GM19328 (cell line): Measurements from ENCODE around the gene ZNF641.
"Not testable (repeated sequence)": the region's sequence is repeated elsewhere in the genome, so short reads cannot be mapped to it uniquely, and the experiment has no call there.

Source experiments
- ATAC-seq: cut with Tn5 transposase; IDR thresholded peaks from one replicate; pipeline ENCODE4 v1.9.1; 2021; ENCODE audit warnings: mild to moderate bottlenecking, moderate library complexity; ENCODE audit not compliant: unreplicated experiment

Gene ZNF641

DNA sequence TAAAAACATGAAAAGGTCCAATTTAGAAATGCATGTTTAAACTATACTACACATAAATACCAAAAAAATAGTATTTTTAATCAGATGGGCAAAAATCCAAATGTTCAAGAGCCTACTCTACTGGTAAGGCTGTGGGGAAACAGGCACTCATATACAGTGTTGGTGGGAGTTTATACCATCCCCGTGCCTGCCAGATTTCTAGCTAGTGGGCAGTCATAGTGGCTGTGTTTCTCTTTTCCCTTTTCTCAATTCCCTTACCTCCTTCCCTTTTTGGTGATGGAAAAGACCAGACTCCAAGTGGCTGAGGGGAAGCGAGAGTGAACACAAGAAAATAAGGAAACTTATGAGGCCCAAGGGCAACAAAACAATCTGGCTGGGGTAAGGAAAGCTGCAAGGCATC is 14.7 kb downstream of the ZNF641 start:
- ATAC-seq: no peak

DNA sequence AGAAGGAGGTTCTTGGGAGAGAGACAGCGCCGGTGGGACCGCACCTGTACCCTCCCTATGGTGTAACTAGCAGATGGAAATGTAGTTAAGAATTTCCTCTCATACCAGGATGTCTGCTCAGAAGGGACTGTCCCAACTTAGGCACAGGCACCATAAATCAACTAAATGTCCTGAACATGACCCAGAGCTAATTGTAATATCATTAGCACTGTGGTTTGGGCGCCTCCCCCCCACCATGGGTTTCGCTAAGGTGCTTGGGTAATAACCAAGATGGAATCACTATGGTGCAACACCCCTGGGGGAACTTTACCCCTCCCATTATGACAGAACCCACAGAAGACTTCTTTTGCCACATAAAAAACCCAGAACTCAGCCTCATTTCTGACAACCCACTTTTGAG is 15.9 kb downstream of the ZNF641 start:
- no peak for ATAC-seq

DNA sequence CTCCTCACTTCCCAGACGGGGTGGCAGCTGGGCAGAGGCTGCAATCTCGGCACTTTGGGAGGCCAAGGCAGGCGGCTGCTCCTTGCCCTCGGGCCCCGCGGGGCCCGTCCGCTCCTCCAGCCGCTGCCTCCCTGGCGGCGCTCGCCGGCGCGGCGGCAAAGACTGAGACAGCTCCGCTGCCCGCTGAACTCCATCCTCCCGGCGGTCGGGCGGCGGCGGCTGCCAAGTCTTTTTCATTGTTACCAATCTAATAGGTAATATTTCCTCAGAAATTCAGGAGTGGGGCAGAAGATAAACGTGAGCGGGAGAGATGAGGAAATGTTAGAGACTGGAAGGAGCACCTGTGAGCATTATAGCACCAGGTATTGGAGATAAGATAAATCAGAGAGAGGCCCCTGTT is 17.0 kb downstream of the ZNF641 start:
- ATAC-seq: not testable (repeated sequence)

DNA sequence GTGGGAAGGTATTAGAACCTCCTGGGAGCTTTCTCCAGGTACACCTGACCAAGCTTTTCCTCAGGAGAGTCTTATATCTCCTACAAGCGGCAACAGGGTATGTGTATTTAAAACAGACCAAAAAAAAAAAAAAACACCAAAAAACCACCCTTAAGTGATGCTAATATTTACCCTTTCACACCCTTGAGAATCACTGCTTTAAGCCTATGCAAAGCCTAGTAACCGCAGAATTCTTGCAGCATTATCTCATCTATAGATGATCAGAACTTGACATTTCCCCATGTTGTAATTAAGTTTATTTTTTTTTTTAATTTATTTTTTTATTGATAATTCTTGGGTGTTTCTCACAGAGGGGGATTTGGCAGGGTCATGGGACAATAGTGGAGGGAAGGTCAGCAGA is 19.3 kb downstream of the ZNF641 start:
- ATAC-seq: no peak

DNA sequence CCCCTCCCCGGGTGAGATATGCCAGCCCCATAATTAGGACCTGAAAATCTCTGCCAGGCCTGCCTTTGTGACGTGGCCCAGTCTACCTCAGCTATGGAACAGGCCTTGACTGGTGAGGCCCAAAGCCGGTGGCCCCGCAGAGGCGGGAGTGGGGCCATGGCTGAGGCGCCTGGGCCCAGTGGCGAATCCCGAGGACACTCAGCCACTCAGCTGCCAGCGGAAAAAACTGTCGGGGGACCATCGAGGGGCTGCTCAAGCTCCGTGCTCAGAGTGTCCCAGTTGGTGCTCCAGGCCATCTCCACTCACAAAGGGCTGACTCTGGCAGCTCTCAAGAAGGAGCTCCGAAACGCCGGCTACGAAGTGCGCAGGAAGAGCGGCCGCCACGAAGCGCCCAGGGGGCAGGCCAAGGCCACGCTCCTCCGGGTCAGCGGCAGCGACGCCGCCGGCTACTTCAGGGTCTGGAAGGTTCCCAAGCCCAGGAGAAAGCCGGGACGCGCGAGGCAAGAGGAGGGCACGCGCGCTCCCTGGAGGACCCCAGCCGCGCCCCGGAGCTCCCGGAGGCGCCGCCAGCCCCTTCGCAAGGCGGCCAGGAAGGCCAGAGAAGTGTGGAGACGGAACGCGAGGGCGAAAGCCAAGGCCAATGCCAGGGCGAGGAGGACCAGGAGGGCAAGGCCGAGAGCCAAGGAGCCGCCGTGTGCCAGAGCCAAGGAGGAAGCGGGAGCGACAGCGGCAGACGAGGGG is 21.4 kb downstream of the ZNF641 start:
- no peak for ATAC-seq

DNA sequence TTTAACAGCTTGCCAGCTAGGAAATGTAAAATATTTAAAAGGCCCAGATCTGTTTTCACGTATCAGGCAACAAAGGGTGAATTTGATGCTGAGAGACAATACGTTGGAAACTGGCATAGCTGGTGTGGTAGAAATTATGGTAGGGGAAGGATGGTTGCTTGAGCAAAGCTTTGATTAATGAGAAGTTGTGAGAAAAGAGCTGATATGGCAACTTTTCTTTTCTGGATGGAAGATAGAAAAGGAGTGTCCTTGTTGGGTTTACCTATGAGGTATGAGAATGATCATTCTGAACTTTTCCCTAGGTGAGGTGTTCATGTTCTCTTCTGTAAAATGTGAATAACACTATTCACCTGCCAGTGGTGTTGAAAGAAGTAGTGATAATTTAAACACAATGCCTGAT is 34.2 kb downstream of the ZNF641 start:
- no peak for ATAC-seq

DNA sequence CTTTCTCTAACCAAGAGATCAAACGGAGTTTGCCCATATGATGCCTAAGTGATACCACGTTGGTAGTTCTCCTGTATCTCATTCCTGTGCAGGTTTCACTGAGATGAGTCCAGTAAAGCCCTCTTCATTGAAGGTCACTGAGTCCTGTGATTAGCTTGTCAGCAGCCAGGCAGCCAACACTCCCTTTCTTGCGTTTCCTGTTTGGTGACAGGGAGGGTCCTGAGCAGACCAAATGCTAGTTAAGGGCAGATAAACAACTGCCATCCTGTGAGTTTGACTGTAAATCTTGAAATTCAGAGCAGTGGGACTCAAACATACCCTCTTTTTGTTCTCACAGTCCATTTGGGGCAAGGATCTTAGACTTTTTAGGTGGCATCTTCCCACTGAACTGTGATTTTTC is 39.4 kb downstream of the ZNF641 start:
- no peak for ATAC-seq

DNA sequence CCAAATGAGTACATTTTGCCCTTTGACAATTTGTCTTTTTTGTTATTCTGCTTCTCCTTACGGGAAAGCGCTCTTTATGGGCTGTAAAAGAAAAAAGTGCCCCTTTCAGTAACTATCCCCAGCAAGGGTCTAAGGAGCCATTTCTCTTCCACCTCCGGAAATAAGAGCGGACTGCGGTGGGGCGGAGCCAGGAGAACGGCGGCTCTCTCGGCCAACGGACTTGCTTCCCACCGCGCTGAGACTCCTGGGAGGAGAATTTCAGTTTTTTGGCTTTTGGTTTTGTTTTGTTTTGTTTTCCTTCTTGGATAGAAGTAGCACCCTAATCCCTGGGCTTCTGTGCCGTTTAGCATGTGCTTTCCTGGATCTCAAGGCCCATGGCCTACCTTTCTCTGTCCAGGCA is 43.5 kb downstream of the ZNF641 start:
- ATAC-seq: no peak

DNA sequence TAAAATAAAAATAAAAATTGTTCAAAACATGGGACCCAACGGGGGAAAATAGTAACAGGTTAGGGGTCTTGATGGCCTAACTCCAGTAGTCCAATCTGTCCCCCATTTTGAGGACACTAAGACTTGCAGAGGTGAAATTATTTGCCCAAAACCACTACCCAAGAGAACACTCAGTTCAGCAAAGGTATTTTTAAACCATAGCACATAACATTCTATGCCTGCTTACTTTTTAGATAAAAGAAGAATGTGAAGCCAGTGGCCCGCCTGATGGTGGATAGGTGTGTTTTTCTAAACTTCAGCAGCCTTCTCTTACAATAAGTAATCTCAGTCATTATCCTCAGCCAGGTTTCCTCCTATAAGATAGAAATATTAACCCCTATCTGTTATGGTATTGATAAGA is 45.5 kb downstream of the ZNF641 start:
- ATAC-seq: no peak

DNA sequence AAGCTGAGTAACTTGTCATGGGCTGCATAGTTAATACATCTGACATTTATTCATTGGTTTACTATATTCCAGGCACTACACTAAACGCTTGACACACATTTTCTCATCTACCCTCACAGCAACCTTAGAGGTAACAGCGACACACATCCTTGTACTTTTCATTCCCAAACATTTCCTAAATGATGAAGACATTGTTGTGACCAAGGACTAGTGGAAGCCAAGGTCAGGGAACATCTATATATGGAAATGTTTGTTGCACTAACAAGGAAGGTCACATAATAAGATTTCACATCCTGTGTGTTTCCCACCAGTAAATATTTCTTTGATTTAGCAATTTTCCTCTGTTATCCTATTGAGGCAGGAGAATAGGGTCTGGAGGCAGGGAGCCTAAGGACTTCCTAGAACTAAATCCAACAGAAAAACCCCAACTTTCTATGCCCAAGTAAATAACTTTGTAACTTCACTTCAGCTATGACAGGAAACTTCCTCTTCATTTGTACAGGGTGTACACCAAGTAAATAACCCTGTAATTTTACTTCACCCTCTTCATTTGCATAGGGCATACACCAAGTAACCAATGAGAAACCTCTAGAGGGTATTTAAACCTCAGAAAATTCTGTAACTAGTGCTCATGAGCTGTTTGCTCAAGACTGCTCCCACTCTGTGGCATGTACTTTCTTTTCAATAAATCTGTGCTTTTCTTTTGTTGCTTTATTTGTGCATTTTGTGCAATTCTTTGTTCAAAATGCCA is 48.4 kb downstream of the ZNF641 start:
- ATAC-seq: no peak

DNA sequence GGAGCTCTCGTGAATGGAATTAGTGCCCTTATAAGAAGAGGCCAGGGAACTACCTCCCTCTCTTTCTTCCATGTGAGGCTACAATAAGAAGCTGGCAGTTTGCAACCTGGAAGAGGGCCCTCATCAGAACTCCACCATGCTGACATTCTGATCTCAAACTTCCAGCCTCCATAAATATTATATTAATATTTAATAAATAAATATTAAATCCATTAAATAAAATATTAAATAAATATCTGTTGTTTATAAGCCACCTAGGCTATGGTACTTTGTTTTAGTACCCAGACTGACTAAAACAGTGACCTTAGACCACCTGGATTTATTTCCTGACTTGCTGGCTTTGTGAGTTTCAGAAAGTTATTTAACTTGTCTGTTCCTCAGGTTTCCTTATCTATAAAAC is 49.9 kb downstream of the ZNF641 start:
- ATAC-seq: no peak

DNA sequence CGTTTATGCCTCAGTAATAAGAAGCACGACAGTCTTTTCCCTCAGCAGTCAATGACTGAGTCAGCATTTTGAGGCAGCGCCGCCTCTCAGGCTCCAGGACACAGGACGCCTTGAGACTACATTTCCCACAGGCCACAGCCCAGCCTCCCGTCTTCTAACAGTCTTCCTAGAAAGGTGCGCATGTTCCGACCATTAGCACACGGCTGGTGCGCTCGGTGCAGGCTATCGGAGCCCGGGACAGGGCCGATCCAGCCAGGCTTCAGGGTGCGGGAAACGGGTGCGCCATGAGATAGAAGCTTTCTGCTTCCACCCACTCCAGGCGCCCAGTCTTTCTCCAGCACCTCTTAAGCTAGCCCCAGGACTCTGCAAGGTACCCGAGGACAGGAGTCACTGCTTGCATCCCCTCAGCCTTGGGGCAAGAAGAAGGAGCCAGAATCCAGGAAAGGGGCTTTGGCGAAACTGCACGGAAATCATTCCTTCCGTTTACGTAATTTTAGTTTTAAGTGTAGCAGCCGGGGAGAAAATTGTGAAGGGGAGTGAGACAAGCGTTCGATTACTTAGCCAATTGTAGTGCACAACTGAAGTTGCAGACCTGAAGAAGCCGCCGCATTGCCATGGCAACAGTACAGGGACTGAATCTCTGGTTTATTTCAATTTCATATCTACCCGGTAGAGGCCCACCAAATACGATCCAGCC is 54.0 kb downstream of the ZNF641 start:
- no peak for ATAC-seq

DNA sequence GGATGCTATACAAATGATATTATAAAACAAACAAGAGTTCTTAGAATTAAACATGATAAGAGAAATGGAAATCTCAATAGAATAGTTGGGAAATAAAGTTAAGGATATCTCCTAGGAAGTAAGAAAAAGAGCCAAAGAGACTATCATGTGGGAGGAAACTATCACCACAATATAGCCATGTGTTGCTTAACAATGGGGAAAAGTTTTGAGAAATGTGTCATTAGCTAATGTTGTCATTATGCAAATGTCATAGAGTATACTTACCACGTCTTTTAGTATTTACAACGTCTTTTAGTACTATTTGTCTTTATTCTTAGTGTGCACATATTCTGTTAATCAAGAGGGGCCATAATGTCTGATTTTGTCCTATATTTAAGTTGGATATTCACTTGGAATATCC is 58.7 kb downstream of the ZNF641 start:
- no peak for ATAC-seq

DNA sequence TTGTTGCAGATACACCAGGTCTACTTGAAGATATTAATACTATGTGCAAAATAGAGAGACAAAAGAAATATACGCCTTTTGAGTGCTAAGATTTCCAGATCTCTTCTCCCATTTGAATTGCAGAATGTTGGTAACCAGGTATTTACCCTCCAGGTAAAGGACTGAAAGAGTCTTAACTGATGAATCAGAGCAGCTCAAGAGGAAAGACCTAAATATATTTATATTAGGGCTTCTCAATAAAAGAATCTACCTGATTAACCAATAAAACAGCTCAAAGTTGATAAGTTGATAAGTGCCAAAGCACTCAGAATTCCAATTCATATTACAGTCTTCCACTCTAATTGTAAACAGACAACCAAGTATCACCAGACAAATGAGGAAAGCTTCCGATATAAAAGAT is 59.2 kb downstream of the ZNF641 start:
- no peak for ATAC-seq

DNA sequence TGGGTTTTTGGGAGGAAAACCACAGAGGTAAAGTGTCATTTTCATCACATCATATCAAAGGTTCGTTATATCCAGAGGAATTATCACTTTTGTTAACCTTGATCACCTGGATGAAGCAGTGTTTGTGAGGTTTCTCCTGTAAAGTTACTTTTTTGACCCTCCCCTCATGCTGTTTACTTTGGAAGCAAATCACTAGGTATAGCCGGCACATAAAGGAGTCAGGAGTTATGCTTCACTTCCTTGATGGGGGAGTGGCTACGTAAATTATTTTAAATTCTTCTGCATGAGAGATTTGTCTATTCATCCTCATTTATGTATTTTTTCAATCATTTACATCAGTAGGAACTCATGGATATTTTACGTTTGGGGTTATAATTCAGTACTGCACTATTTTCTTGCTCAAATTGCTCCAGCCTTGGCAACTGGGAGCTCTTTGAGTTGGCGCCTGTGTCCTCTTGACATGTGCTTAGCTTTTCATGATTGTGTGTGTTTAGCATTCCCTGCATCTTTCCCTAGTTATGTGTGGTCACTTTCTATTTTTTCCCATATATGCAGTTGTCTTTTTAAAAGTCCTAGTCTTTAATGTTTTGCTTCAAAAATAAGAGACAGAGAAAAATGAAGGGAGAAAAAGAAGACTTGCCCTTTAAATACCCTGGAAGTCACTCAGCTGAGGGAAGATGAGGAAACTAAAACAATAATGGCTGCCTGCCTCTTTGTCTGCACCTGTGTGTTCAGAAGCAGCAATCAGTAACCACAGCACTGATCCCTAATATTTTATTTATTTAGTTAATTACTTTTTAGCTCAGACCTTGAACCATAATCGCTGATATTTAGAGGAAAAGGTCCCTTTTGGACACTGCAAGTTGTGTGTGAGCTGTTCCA is 62.1 kb downstream of the ZNF641 start:
- no peak for ATAC-seq
